RWPE1 (cell line): Measurements from ENCODE around the gene FAM171A1.
"Not testable (repeated sequence)": the region's sequence is repeated elsewhere in the genome, so short reads cannot be mapped to it uniquely, and the experiment has no call there.

Experiments
- CTCF ChIA-PET: fragments of 350-600 bp; sonication (Branson Sonifier 250); formaldehyde crosslinking; extraction: SDS; loops from one replicate; lab custom pipeline; 2021; lab: Yijun Ruan, JAX
- POLR2A ChIA-PET: fragments of 400-600 bp; formaldehyde crosslinking; extraction: SDS; loops from one replicate; lab custom pipeline; 2020; ENCODE audit warnings: antibody characterized with exemption; ENCODE audit not compliant: low non-redundant PET; lab: Yijun Ruan, JAX
- DNase-seq: peaks from one replicate; pipeline ENCODE4 v3.0.0; 2012; ENCODE audit warnings: low spot score
- H3K27ac ChIP-seq: fragments of 450-650 bp; 2 replicates; pipeline ENCODE4 v1.5.1; 2017
- CTCF ChIP-seq: fragments of 450-650 bp; conservative IDR thresholded peaks from 2 replicates; pipeline ENCODE4 v1.5.1; 2017; ENCODE audit warnings: low read depth, mild to moderate bottlenecking

Gene FAM171A1

DNA sequence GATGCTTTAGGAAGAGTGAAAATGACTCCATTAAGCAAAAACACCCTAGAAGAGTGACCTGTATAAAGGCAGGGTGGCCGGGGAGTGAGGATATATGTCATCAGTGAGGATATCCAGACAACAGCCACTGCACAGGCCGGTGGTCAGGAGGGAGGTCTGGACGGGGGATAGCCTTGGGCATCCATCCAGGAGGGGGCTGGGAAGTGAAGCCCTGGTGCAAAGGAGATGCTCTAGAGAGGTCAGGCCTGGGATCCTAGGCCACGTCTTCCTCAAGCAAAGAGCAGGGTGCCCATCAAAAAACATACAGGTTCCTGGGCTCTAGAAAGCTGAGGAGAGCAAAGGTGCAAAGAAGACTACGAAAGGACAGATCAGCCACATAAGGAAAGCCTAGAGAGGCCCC lies 25.6 kb downstream of the FAM171A1 start:
- POLR2A ChIA-PET = no interaction called here

DNA sequence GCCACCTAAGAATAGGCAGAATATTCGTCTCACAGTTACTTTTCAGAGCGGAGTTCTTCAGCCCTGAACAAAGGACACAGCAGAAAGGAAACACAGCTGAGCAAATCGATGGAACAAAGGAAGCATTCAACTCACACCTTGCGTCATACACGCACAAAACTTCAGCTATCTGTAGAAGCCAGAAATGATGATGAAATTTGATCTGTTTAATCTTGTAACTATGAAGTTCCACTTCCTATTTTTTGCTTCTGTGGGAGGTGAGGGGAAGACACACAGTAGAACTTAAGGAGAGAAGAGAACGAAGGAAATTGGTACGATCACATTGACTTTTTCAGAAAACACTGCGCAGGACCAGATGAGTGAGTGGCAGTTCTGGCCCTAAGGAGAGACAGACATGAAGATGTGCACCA lies 26.2 kb downstream of the FAM171A1 start:
- no peak for TF ChIP-seq CTCF
- ChIA-PET CTCF (interaction anchor here (0.6 kb wide), 1 partner anchor 203 kb away, joined by 3 read pairs; no protein-coding TSS in a partner anchor), POLR2A (no interaction called here)
- H3K27ac ChIP-seq = no peak overlapping the region
- DNase-seq = peak; percentile 24

More for the DNA sequence above, 25.6 kb downstream of the FAM171A1 start:
- CTCF ChIA-PET = no interaction called here
- H3K27ac ChIP-seq = no peak overlapping the region
- no peak for DNase-seq
- TF ChIP-seq CTCF = no peak

GRCh38 chr10:15344256-15344875 lies 26.7 kb downstream of the FAM171A1 start:
- ChIA-PET POLR2A (no interaction called here), CTCF (interaction anchor here (0.6 kb wide), 1 partner anchor 204 kb away, joined by 3 read pairs; no protein-coding TSS in a partner anchor)
- DNase-seq = no peak
- H3K27ac ChIP-seq = no peak overlapping the region
- TF ChIP-seq CTCF = no peak

DNA sequence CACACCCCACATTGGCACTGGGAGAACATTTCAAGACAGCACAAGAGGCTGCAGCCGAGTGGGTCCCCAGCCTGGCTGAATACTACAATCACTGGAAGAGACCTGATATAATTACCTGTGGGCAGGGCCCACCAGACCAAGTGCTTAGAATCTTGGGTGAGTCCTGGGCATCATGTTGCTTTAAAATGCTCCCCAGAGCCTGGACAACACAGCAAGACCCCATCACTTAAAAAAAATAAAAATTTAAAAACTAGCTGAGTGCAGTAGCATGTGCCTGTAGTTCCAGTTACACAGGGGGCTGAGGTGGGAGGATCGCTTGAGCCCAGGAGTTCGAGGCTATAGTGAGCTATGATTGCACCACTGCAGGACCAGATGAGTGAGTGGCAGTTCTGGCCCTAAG lies 28.1 kb downstream of the FAM171A1 start:
- no peak for TF ChIP-seq CTCF
- DNase-seq = no peak
- POLR2A ChIA-PET = no interaction called here
- CTCF ChIA-PET = no interaction called here
- no peak overlapping the region for H3K27ac ChIP-seq

DNA sequence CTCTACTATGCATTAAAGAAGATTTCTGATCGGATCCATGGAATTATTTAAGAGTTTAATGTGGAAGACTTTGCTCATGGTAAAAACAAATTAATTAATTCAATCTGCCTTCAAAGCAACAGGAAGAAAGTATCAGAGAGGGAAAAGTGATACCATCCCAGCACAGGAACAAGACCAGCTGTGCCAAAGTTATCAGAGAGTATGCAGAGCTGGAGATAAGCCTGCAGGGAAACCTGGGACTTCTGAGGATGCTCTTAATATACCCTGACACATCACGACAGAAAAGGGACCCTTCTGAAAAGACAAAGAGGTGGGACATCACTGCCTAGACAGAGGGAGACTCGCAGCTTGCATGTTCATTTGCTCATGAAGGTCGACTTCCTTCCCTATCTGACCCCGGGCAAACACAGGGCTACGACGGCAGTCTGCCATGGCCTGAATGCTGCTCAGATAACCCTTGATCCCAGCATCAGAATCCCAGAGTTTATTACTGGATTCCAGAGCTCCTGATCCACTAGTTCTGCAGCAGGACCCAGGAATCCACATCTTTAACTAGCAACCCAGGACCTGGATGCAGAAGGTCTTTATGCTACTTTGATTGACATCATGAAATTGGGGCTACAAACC lies 29.5 kb downstream of the FAM171A1 start:
- POLR2A ChIA-PET = no interaction called here
- DNase-seq = no peak
- CTCF ChIA-PET = no interaction called here
- H3K27ac ChIP-seq = no peak overlapping the region
- no peak for TF ChIP-seq CTCF

DNA sequence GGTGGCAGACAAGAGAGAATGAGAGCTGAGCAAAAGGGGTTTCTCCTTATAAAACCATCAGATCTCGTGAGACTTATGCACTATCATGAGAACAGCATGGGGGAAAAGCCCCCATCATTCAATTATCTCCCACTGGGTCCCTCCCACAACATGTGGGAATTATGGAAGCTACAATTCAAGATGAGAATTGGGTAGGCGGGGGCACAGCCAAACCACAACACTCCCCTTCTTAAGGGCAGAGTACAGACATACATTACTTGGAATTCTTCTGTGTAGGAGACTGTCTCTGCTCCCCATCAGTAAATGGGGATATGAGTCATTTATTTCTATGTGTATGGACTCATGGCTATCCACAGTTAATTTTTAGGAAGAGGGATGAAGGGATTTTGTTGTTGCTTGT lies 31.2 kb downstream of the FAM171A1 start:
- no peak for DNase-seq
- POLR2A ChIA-PET = no interaction called here
- CTCF ChIA-PET = no interaction called here
- H3K27ac ChIP-seq = no peak overlapping the region
- no peak for TF ChIP-seq CTCF

GRCh38 chr10:15337441-15337923 lies 33.6 kb downstream of the FAM171A1 start:
- CTCF ChIA-PET, DNase-seq, H3K27ac ChIP-seq, POLR2A ChIA-PET: not testable (repeated sequence)
